Testis (tissue), 2 donors: ENCODE measurements around the gene MYOM1.

Experiments
- CTCF ChIP-seq, 3 experiments: fragments of 450-650 bp in 2 of 3; fragments of 200-600 bp in 1 of 3; sonication (generic) in 1 of 3; IDR thresholded peaks; one replicate each; pipeline ENCODE4 v1.5.1; 2016 to 2019; ENCODE audit warnings: antibody characterized with exemption in 3 of 3, mild to moderate bottlenecking in 2 of 3, moderate library complexity in 1 of 3
- POLR2A ChIP-seq: fragments of 450-650 bp; IDR thresholded peaks from one replicate; pipeline ENCODE4 v1.6.1; 2017; ENCODE audit warnings: antibody characterized with exemption, mild to moderate bottlenecking, moderate library complexity

- TF ChIP-seq CTCF (IDR thresholded peaks at IDR 0.05) (no peak), POLR2A (no peak)
Measured at GRCh38 chr18:3103576-3103975, 116.2 kb downstream of the MYOM1 start.
